K562 (cell line): ENCODE measurements around the gene PRRC2B. TPM values are rescaled to one million over a fixed set of nuclear protein-coding genes. Genes with fewer than 3 reads are reported as not detected.

Experiments
- ATAC-seq: fragments of 200-7000 bp; cut with Tn5 transposase; 3 replicates; pipeline ENCODE4 v1.9.1; 2020; ENCODE audit warnings: moderate library complexity
- BruUV-seq: library from RNA; stranded (reverse); fragments of 400-500 nt; replicated peaks from 2 replicates; lab custom pipeline; 2021; lab: Mats Ljungman, UMichigan
- CTCF ChIA-PET: fragments of 300-600 bp; formaldehyde crosslinking; extraction: SDS; loops from one replicate; lab custom pipeline; 2021; ENCODE audit warnings: low intra/inter-chr PET ratio; lab: Yijun Ruan, JAX
- POLR2A ChIA-PET: fragments of 300-600, 350-650 bp; sonication (Branson Sonifier 250); formaldehyde crosslinking; extraction: SDS; loops from one replicate; lab custom pipeline; 2021; ENCODE audit warnings: antibody characterized with exemption, inconsistent platforms; lab: Yijun Ruan, JAX
- DNase-seq, 4 experiments: peaks; one replicate each; pipeline versions ENCODE4 v3.0.0 to v3.0.0-alpha.2; 2011 to 2018; ENCODE audit warnings: low spot score in 3 of 4, mixed read lengths in 3 of 4; ENCODE audit errors: extremely low read depth in 1 of 4
- FAIRE-seq: peaks from 2 replicates; lab custom pipeline; 2011; peaks lifted over from hg19 to GRCh38; lab: Jason Lieb, UNC
- H2AFZ ChIP-seq: 2 replicates; pipeline ENCODE4 v1.6.0; 2011; ENCODE audit warnings: low read depth, low read length, control low read depth, inconsistent platforms
- H3K27ac ChIP-seq: fragments of 200-600 bp; 3 replicates; pipeline ENCODE4 v1.8.0; 2011; ENCODE audit warnings: low read depth, mild to moderate bottlenecking, control low read depth, inconsistent platforms, low read length, moderate library complexity, mixed read lengths; ENCODE audit errors: extremely low read depth
- H3K27me3 ChIP-seq, 2 experiments: fragments of 300-600 bp in 1 of 2; 2 replicates in 1 of 2; 3 replicates in 1 of 2; pipeline versions ENCODE4 v1.6.0 to v1.8.0; 2011; ENCODE audit warnings: inconsistent platforms in 2 of 2, low read length in 2 of 2, mild to moderate bottlenecking in 1 of 2, mixed read lengths in 1 of 2, moderate library complexity in 1 of 2; ENCODE audit not compliant: control insufficient read depth in 2 of 2, insufficient read depth in 2 of 2
- H3K36me3 ChIP-seq: fragments of 300-600 bp; 3 replicates; pipeline ENCODE4 v1.8.0; 2011; ENCODE audit warnings: mild to moderate bottlenecking, low read length, inconsistent platforms; ENCODE audit not compliant: control insufficient read depth, insufficient read depth
- H3K4me1 ChIP-seq, 2 experiments: fragments of 200-600 bp in 1 of 2; replicated peaks in 1 of 2; 2 replicates in 1 of 2; 3 replicates in 1 of 2; pipeline versions ENCODE4 v1.5.1 to v1.8.0; 2011; ENCODE audit warnings: inconsistent platforms in 2 of 2, low read length in 2 of 2, mild to moderate bottlenecking in 1 of 2, mixed read lengths in 1 of 2, moderate library complexity in 1 of 2; ENCODE audit not compliant: control insufficient read depth in 2 of 2, insufficient read depth in 2 of 2
- H3K4me2 ChIP-seq: 2 replicates; pipeline ENCODE4 v1.6.1; 2011; ENCODE audit warnings: low read length, control low read depth, inconsistent platforms, mixed read lengths; ENCODE audit not compliant: insufficient read depth
- H3K4me3 ChIP-seq: fragments of 200-600 bp; sonication (generic), shearing (Covaris generic); 2 replicates; pipeline ENCODE4 v1.5.1; 2016; ENCODE audit warnings: control low read depth, inconsistent platforms
- H3K79me2 ChIP-seq: fragments of 200-600 bp; 3 replicates; pipeline ENCODE4 v1.8.0; 2011; ENCODE audit warnings: low read length, inconsistent platforms; ENCODE audit not compliant: control insufficient read depth, insufficient read depth
- H3K9ac ChIP-seq, 2 experiments: 2 replicates each; pipeline versions ENCODE4 v1.6.0 to v1.6.1; 2011; ENCODE audit warnings: low read depth in 2 of 2, low read length in 2 of 2, control low read depth in 1 of 2, inconsistent platforms in 1 of 2, mild to moderate bottlenecking in 1 of 2, mixed read lengths in 1 of 2; ENCODE audit not compliant: insufficient read depth in 1 of 2
- H3K9me1 ChIP-seq: one replicate; pipeline ENCODE4 v1.6.0; 2011; ENCODE audit warnings: inconsistent platforms, mild to moderate bottlenecking, low read length, moderate library complexity; ENCODE audit not compliant: control insufficient read depth, insufficient read depth
- H3K9me3 ChIP-seq: replicated peaks from 2 replicates; pipeline ENCODE4 v1.5.1; 2011; ENCODE audit warnings: low read depth, low read length, inconsistent platforms; ENCODE audit not compliant: control insufficient read depth, insufficient read depth
- H4K20me1 ChIP-seq: replicated peaks from 2 replicates; pipeline ENCODE4 v1.6.1; 2011; ENCODE audit warnings: low read length, inconsistent platforms, mixed read lengths; ENCODE audit not compliant: control insufficient read depth, insufficient read depth
- C11orf30 ChIP-seq: fragments of 450-650 bp; IDR thresholded peaks from 2 replicates; pipeline ENCODE4 v1.6.1; 2016; ENCODE audit warnings: low read depth, mild to moderate bottlenecking
- CREBBP ChIP-seq: IDR thresholded peaks from one replicate; pipeline ENCODE4 v1.6.1; 2012; ENCODE audit warnings: low read depth, mild to moderate bottlenecking, control low read depth, inconsistent platforms, low read length
- EGR1 ChIP-seq: fragments of 450-650 bp; conservative IDR thresholded peaks from 2 replicates; pipeline ENCODE4 v1.6.1; 2017; ENCODE audit warnings: mild to moderate bottlenecking
- HDAC1 ChIP-seq, 2 experiments: fragments of 450-650 bp; IDR thresholded peaks; 2 replicates each; pipeline ENCODE4 v1.6.1; 2016 to 2017; ENCODE audit warnings: inconsistent platforms in 1 of 2, mild to moderate bottlenecking in 1 of 2, moderate library complexity in 1 of 2
- KLF13 ChIP-seq: fragments of 450-650 bp; IDR thresholded peaks from 2 replicates; pipeline ENCODE4 v1.6.1; 2016; ENCODE audit warnings: missing genetic modification characterization, low read depth, mild to moderate bottlenecking, missing compliant biosample characterization, moderate library complexity, borderline replicate concordance
- L3MBTL2 ChIP-seq: fragments of 450-650 bp; IDR thresholded peaks from 2 replicates; pipeline ENCODE4 v1.6.1; 2016; ENCODE audit warnings: mild to moderate bottlenecking, moderate library complexity
- MAFF ChIP-seq: IDR thresholded peaks from 2 replicates; pipeline ENCODE4 v1.6.1; 2012; ENCODE audit warnings: low read length, improper control_type of control experiment
- MAFG ChIP-seq: fragments of 450-650 bp; conservative IDR thresholded peaks from 2 replicates; pipeline ENCODE4 v1.6.1; 2016; ENCODE audit warnings: missing genetic modification characterization, missing compliant biosample characterization
- MAFK ChIP-seq: IDR thresholded peaks from 2 replicates; pipeline ENCODE4 v1.6.1; 2011; ENCODE audit warnings: low read length, improper control_type of control experiment
- NFE2 ChIP-seq: IDR thresholded peaks from 2 replicates; pipeline ENCODE4 v1.6.1; 2014; ENCODE audit warnings: antibody characterized with exemption, low read depth
- NFIC ChIP-seq: fragments of 450-650 bp; IDR thresholded peaks from 2 replicates; pipeline ENCODE4 v1.6.1; 2017; ENCODE audit warnings: mild to moderate bottlenecking, inconsistent platforms
- TRIM24 ChIP-seq, 2 experiments: fragments of 450-650 bp; IDR thresholded peaks; 2 replicates each; pipeline ENCODE4 v1.6.1; 2016
- ZNF263 ChIP-seq: sonication (generic); formaldehyde crosslinking; IDR thresholded peaks from 2 replicates; pipeline ENCODE4 v1.8.0; 2022; ENCODE audit warnings: mild to moderate bottlenecking, missing genetic modification reagents, borderline replicate concordance
- ZNF311 ChIP-seq: fragments of 250-450 bp; sonication (Bioruptor Pico); IDR thresholded peaks from 2 replicates; pipeline ENCODE4 v1.4.0; 2020; ENCODE audit warnings: mild to moderate bottlenecking, moderate library complexity
- ZNF316 ChIP-seq: fragments of 450-650 bp; IDR thresholded peaks from 2 replicates; pipeline ENCODE4 v1.6.1; 2016
- WGBS: fragments of 100-300 bp; shearing (Covaris generic); methylation state at CpG from one replicate; pipeline ENCODE4 v1.1.6; 2016; ENCODE audit warnings: low coverage, mixed read lengths; ENCODE audit not compliant: insufficient coverage; ENCODE audit errors: missing lambda C conversion rate; 5-methylcytosine and 5-hydroxymethylcytosine counted together
- in situ Hi-C: fragments of 300-500 bp; cut with MboI; formaldehyde crosslinking; loops from 4 replicates; pipeline ENCODE4 v1.15.0; 2018; ENCODE audit warnings: inconsistent platforms, mixed read lengths
- intact Hi-C: fragments of 100-400 bp; cut with micrococcal nuclease; formaldehyde crosslinking; loops from 2 replicates; pipeline ENCODE4 v1.14.2; 2022
- polyA plus RNA-seq, 8 experiments: library from polyadenylated mRNA; depleted of rRNA in 4 of 8; stranded (reverse) in 5 of 8; unstranded in 3 of 8; fragments of >200 nt; fragmentation: Nextera tagmentation in 2 of 8; fragmentation: Illumina TruSeq in 1 of 8; extraction: Ambion mirVana in 2 of 8; extraction: Trizol in 1 of 8; gene quantifications; 2 replicates each; pipeline versions ENCODE4 v1.2.1 to v1.2.3, GENCODE V29; 2011 to 2014; ENCODE audit warnings: inconsistent platforms in 1 of 8, missing spikeins in 1 of 8
- total RNA-seq, 7 experiments: library from RNA; depleted of rRNA in 6 of 7; stranded (reverse); fragments of >200 nt in 6 of 7; fragmentation: Illumina TruSeq in 2 of 7; extraction: Trizol in 2 of 7; gene quantifications; 2 replicates each; pipeline versions ENCODE4 v1.2.1 to v1.2.3, GENCODE V29; 2011 to 2021; ENCODE audit warnings: low replicate concordance in 1 of 7
- TF ChIP-seq, protein P1 (sequence below): sonication (generic); formaldehyde crosslinking; IDR thresholded peaks from 2 replicates; pipeline ENCODE4 v1.8.1; 2023; ENCODE audit warnings: mild to moderate bottlenecking, missing genetic modification reagents
- TF ChIP-seq, protein P2 (sequence below): fragments of 250-450 bp; sonication (Bioruptor Pico); IDR thresholded peaks from 2 replicates; pipeline ENCODE4 v1.8.0; 2022; ENCODE audit warnings: inconsistent platforms, mild to moderate bottlenecking, moderate library complexity, borderline replicate concordance

PRRC2B gene
- total and polyA plus RNA-seq, 9 of the 15 experiments (the other 6 are each of a cell fraction or from before 2014, with no cell fraction given): 0.34 to 125 (median 30.9) TPM

GRCh38 chr9:131347376-131348020 lies 46.4 kb upstream of the PRRC2B start:
- Histone ChIP-seq H3K79me2 (no peaks in the 10 kb centered on the region), H3K4me3 (no peak overlapping the region), H3K9me3 (no peaks in the 10 kb centered on the region), H3K4me1 (peaks cover 3 to 25% of the 10 kb centered on the region in 2 experiments; a peak in 4 of 5 replicates), H4K20me1 (no peaks in the 10 kb centered on the region), H3K27ac (no peak overlapping the region), H3K36me3 (no peaks in the 10 kb centered on the region), H3K9ac (peak overlapping the region in 1 of 2 experiments; percentile 80; a peak in 2 of 4 replicates), H3K4me2 (peak overlapping the region; percentile 34; the same call in 1 of the 2 replicates), H3K27me3 (no peaks in the 10 kb centered on the region), H3K9me1 (no peaks in the 10 kb centered on the region), H2AFZ (peak overlapping the region; percentile 67)
- TF ChIP-seq ZNF263 (CRISPR knock-in tag): no peak
- no peak for TF ChIP-seq ZNF311 (CRISPR knock-in tag)
- TF ChIP-seq, protein P1, sequence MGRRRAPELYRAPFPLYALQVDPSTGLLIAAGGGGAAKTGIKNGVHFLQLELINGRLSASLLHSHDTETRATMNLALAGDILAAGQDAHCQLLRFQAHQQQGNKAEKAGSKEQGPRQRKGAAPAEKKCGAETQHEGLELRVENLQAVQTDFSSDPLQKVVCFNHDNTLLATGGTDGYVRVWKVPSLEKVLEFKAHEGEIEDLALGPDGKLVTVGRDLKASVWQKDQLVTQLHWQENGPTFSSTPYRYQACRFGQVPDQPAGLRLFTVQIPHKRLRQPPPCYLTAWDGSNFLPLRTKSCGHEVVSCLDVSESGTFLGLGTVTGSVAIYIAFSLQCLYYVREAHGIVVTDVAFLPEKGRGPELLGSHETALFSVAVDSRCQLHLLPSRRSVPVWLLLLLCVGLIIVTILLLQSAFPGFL (CRISPR knock-in tag): no peak
- TF ChIP-seq MAFK: peak; percentile 95
- TF ChIP-seq NFE2: peak; percentile 64
- TF ChIP-seq TRIM24 (IDR thresholded peaks at IDR 0.05): 0 out of 4 replicates have a peak, but pooled peaks of 1 of the 2 experiments have one; percentile 8
- peak; percentile 74 for TF ChIP-seq EGR1
- TF ChIP-seq, protein P2, sequence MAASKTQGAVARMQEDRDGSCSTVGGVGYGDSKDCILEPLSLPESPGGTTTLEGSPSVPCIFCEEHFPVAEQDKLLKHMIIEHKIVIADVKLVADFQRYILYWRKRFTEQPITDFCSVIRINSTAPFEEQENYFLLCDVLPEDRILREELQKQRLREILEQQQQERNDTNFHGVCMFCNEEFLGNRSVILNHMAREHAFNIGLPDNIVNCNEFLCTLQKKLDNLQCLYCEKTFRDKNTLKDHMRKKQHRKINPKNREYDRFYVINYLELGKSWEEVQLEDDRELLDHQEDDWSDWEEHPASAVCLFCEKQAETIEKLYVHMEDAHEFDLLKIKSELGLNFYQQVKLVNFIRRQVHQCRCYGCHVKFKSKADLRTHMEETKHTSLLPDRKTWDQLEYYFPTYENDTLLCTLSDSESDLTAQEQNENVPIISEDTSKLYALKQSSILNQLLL (CRISPR knock-in tag): no peak
- 0 out of 2 replicates have a peak, but pooled peaks have one; percentile 22 for TF ChIP-seq KLF13 (tag)
- 0 out of 4 replicates have a peak, but pooled peaks of 1 of the 2 experiments have one; percentile 34 for TF ChIP-seq HDAC1 (IDR thresholded peaks at IDR 0.05)
- TF ChIP-seq NFIC: peak; percentile 60
- TF ChIP-seq MAFF: peak; percentile 91
- peak; percentile 95 for TF ChIP-seq MAFG (tag)
- no peak for TF ChIP-seq CREBBP
- TF ChIP-seq C11orf30: peak; percentile 98
- TF ChIP-seq L3MBTL2: no peak
- peak; percentile 98 for TF ChIP-seq ZNF316
- FAIRE-seq (no peak), DNase-seq (peak in 3 of 4 experiments; percentile 45 to 47 (median 45)), ATAC-seq (no peak)
- in situ Hi-C loops (no loop called here), intact Hi-C loops (no loop called here)
- ChIA-PET POLR2A (interaction anchor here (0.6 to 1.0 kb wide), 2 partner anchors 14 to 27 kb away, joined by 3 read pairs; no protein-coding TSS in a partner anchor), CTCF (interaction anchor here (0.5 kb wide), 1 partner anchor 17 kb away, joined by 5 read pairs; no protein-coding TSS in a partner anchor)
- WGBS: 22% methylated on average over 19 of the region's 19 CpGs
- BruUV-seq: no TSS peak
